ENCODE measurements around the gene MEIOSIN.

Gene MEIOSIN

GRCh38 chr19:45779231-45780145, 46.2 kb downstream of the MEIOSIN start:
- H3K4me1 ChIP-seq (ENCODE audit: control insufficient read depth, insufficient read depth, low read length): peaks cover 25% of the 10 kb centered on the region
- H3K4me3 ChIP-seq (ENCODE audit: low read length): peak overlapping the region; percentile 84
- H3K36me3 ChIP-seq (ENCODE audit: control insufficient read depth, insufficient read depth, low read length): peaks cover 13% of the 10 kb centered on the region

GRCh38 chr19:45780146-45780447, 46.9 kb downstream of the MEIOSIN start:
- peaks cover 14% of the 10 kb centered on the region for H3K36me3 ChIP-seq (ENCODE audit: control insufficient read depth, insufficient read depth, low read length)
- H3K27me3 ChIP-seq (ENCODE audit: control insufficient read depth, insufficient read depth, low read length): no peaks in the 10 kb centered on the region
- H3K4me1 ChIP-seq (ENCODE audit: control insufficient read depth, insufficient read depth, low read length): peaks cover 31% of the 10 kb centered on the region
- H3K27ac ChIP-seq (ENCODE audit: low read depth, low read length): peak overlapping the region; percentile 94
- H3K4me3 ChIP-seq (ENCODE audit: low read length): peak overlapping the region; percentile 84
- H3K9ac ChIP-seq (ENCODE audit: low read length): no peak overlapping the region

More at GRCh38 chr19:45779231-45780145, 46.2 kb downstream of the MEIOSIN start:
- H3K27ac ChIP-seq (ENCODE audit: low read depth, low read length): peak overlapping the region; percentile 94
- no peak overlapping the region for H3K9ac ChIP-seq (ENCODE audit: low read length)
- H3K27me3 ChIP-seq (ENCODE audit: control insufficient read depth, insufficient read depth, low read length): no peaks in the 10 kb centered on the region

GRCh38 chr19:45780448-45781213, 47.4 kb downstream of the MEIOSIN start:
- H3K36me3 ChIP-seq (ENCODE audit: control insufficient read depth, insufficient read depth, low read length): peaks cover 18% of the 10 kb centered on the region
- peaks cover 32% of the 10 kb centered on the region for H3K4me1 ChIP-seq (ENCODE audit: control insufficient read depth, insufficient read depth, low read length)
- peak overlapping the region; percentile 32 for H3K9ac ChIP-seq (ENCODE audit: low read length)
- peak overlapping the region; percentile 94 for H3K27ac ChIP-seq (ENCODE audit: low read depth, low read length)
- peak overlapping the region; percentile 84 for H3K4me3 ChIP-seq (ENCODE audit: low read length)
- H3K27me3 ChIP-seq (ENCODE audit: control insufficient read depth, insufficient read depth, low read length): no peaks in the 10 kb centered on the region

GRCh38 chr19:45781214-45782161, 48.2 kb downstream of the MEIOSIN start:
- peak overlapping the region; percentile 40 for H3K9ac ChIP-seq (ENCODE audit: low read length)
- H3K4me1 ChIP-seq (ENCODE audit: control insufficient read depth, insufficient read depth, low read length): peaks cover 32% of the 10 kb centered on the region
- H3K27me3 ChIP-seq (ENCODE audit: control insufficient read depth, insufficient read depth, low read length): no peaks in the 10 kb centered on the region
- peak overlapping the region; percentile 94 for H3K27ac ChIP-seq (ENCODE audit: low read depth, low read length)
- H3K36me3 ChIP-seq (ENCODE audit: control insufficient read depth, insufficient read depth, low read length): peaks cover 22% of the 10 kb centered on the region
- H3K4me3 ChIP-seq (ENCODE audit: low read length): peak overlapping the region; percentile 84

- Histone ChIP-seq H3K9ac (ENCODE audit: low read length) (peak within 1 kb of the TSS; percentile 40), H3K27me3 (ENCODE audit: control insufficient read depth, insufficient read depth, low read length) (no peaks in the 10 kb centered on the region), H3K4me3 (ENCODE audit: low read length) (peak within 1 kb of the TSS; percentile 84), H3K4me1 (ENCODE audit: control insufficient read depth, insufficient read depth, low read length) (peaks cover 32% of the 10 kb centered on the region), H3K27ac (ENCODE audit: low read depth, low read length) (peak within 1 kb of the TSS; percentile 94), H3K36me3 (ENCODE audit: control insufficient read depth, insufficient read depth, low read length) (peaks cover 22% of the 10 kb centered on the region)
Observed at GRCh38 chr19:45782162-45782691, 49.0 kb downstream of the MEIOSIN start, which contains the start of gene DMPK. TSS of gene DMPK (minus strand) at chr19:45782490. CDS start at chr19:45782352, 138 bp downstream.

GRCh38 chr19:45782820-45783785, 49.9 kb downstream of the MEIOSIN start:
- Histone ChIP-seq H3K27me3 (ENCODE audit: control insufficient read depth, insufficient read depth, low read length) (no peaks in the 10 kb centered on the region), H3K36me3 (ENCODE audit: control insufficient read depth, insufficient read depth, low read length) (peaks cover 16% of the 10 kb centered on the region), H3K27ac (ENCODE audit: low read depth, low read length) (peak overlapping the region; percentile 94), H3K4me3 (ENCODE audit: low read length) (peak overlapping the region; percentile 61), H3K9ac (ENCODE audit: low read length) (no peak overlapping the region), H3K4me1 (ENCODE audit: control insufficient read depth, insufficient read depth, low read length) (peaks cover 32% of the 10 kb centered on the region)

- H3K4me1 ChIP-seq (ENCODE audit: control insufficient read depth, insufficient read depth, low read length): peaks cover 32% of the 10 kb centered on the region
- peak overlapping the region; percentile 94 for H3K27ac ChIP-seq (ENCODE audit: low read depth, low read length)
- no peaks in the 10 kb centered on the region for H3K27me3 ChIP-seq (ENCODE audit: control insufficient read depth, insufficient read depth, low read length)
Observed at GRCh38 chr19:45784096-45784495, 50.9 kb downstream of the MEIOSIN start.

GRCh38 chr19:45785097-45785496, 51.9 kb downstream of the MEIOSIN start:
- no peaks in the 10 kb centered on the region for H3K27me3 ChIP-seq (ENCODE audit: control insufficient read depth, insufficient read depth, low read length)
- H3K4me1 ChIP-seq (ENCODE audit: control insufficient read depth, insufficient read depth, low read length): peaks cover 27% of the 10 kb centered on the region
- H3K27ac ChIP-seq (ENCODE audit: low read depth, low read length): peak overlapping the region; percentile 94
- no peak overlapping the region for H3K4me3 ChIP-seq (ENCODE audit: low read length)
- H3K9ac ChIP-seq (ENCODE audit: low read length): no peak overlapping the region
- peaks cover 26% of the 10 kb centered on the region for H3K36me3 ChIP-seq (ENCODE audit: control insufficient read depth, insufficient read depth, low read length)

More at GRCh38 chr19:45784096-45784495, 50.9 kb downstream of the MEIOSIN start:
- Histone ChIP-seq H3K9ac (ENCODE audit: low read length) (no peak overlapping the region), H3K4me3 (ENCODE audit: low read length) (no peak overlapping the region), H3K36me3 (ENCODE audit: control insufficient read depth, insufficient read depth, low read length) (peaks cover 22% of the 10 kb centered on the region)

GRCh38 chr19:45785781-45786532, 52.7 kb downstream of the MEIOSIN start:
- H3K9ac ChIP-seq (ENCODE audit: low read length): no peak overlapping the region
- no peak overlapping the region for H3K4me3 ChIP-seq (ENCODE audit: low read length)
- H3K36me3 ChIP-seq (ENCODE audit: control insufficient read depth, insufficient read depth, low read length): peaks cover 28% of the 10 kb centered on the region
- H3K27me3 ChIP-seq (ENCODE audit: control insufficient read depth, insufficient read depth, low read length): no peaks in the 10 kb centered on the region
- peaks cover 25% of the 10 kb centered on the region for H3K4me1 ChIP-seq (ENCODE audit: control insufficient read depth, insufficient read depth, low read length)
- H3K27ac ChIP-seq (ENCODE audit: low read depth, low read length): no peak overlapping the region

- Histone ChIP-seq H3K36me3 (ENCODE audit: control insufficient read depth, insufficient read depth, low read length) (peaks cover 29% of the 10 kb centered on the region), H3K27me3 (ENCODE audit: control insufficient read depth, insufficient read depth, low read length) (no peaks in the 10 kb centered on the region), H3K9ac (ENCODE audit: low read length) (no peak overlapping the region), H3K4me1 (ENCODE audit: control insufficient read depth, insufficient read depth, low read length) (peaks cover 28% of the 10 kb centered on the region), H3K27ac (ENCODE audit: low read depth, low read length) (no peak overlapping the region), H3K4me3 (ENCODE audit: low read length) (no peak overlapping the region)
Observed at GRCh38 chr19:45786533-45786894, 53.3 kb downstream of the MEIOSIN start.

Measured in rectal smooth muscle tissue (tissue), 1 donor.